A673 (cell line): Measurements from ENCODE around the gene TNFRSF14. TPM values are rescaled to one million over a fixed set of nuclear protein-coding genes. Genes with fewer than 3 reads are reported as not detected.

Experiments
- BruUV-seq: library from RNA; stranded (reverse); fragments of 400-500 nt; replicated peaks from 2 replicates; lab custom pipeline; 2021; lab: Mats Ljungman, UMichigan
- CTCF ChIA-PET: fragments of 300-600 bp; sonication (Branson Sonifier 250); formaldehyde crosslinking; loops from one replicate; lab custom pipeline; 2022; ENCODE audit warnings: antibody characterized with exemption; lab: Charles Lee
- POLR2A ChIA-PET: fragments of 300-600 bp; sonication (Branson Sonifier 250); formaldehyde crosslinking; loops from one replicate; lab custom pipeline; 2022; ENCODE audit warnings: antibody characterized with exemption; ENCODE audit not compliant: low non-redundant PET; lab: Charles Lee
- DNase-seq: peaks from one replicate; pipeline ENCODE4 v3.0.0-alpha.2; 2015; ENCODE audit warnings: low spot score
- H3K27ac ChIP-seq: fragments of 200-600 bp; sonication (generic); 2 replicates; pipeline ENCODE4 v1.5.1; 2016; ENCODE audit warnings: mixed run types, low read depth, mild to moderate bottlenecking, mixed read lengths, antibody characterized with exemption, low read length; ENCODE audit not compliant: poor library complexity, severe bottlenecking
- H3K27me3 ChIP-seq: fragments of 200-600 bp; sonication (generic); replicated peaks from 2 replicates; pipeline ENCODE4 v1.6.1; 2017; ENCODE audit warnings: mixed run types, low read depth, mild to moderate bottlenecking, mixed read lengths, antibody characterized with exemption, low read length; ENCODE audit not compliant: insufficient read depth, poor library complexity
- H3K36me3 ChIP-seq: fragments of 200-600 bp; sonication (generic); 2 replicates; pipeline ENCODE4 v1.6.1; 2016; ENCODE audit warnings: mixed run types, mild to moderate bottlenecking, mixed read lengths, antibody characterized with exemption, low read length; ENCODE audit not compliant: insufficient read depth, poor library complexity, severe bottlenecking
- H3K4me1 ChIP-seq: fragments of 200-600 bp; sonication (generic); 2 replicates; pipeline ENCODE4 v1.6.1; 2017; ENCODE audit warnings: mixed run types, mild to moderate bottlenecking, mixed read lengths, antibody characterized with exemption, low read length; ENCODE audit not compliant: insufficient read depth, poor library complexity, severe bottlenecking
- H3K4me3 ChIP-seq: fragments of 200-600 bp; sonication (generic); 2 replicates; pipeline ENCODE4 v1.5.1; 2016; ENCODE audit warnings: low read depth, mixed run types, mild to moderate bottlenecking, mixed read lengths, low read length; ENCODE audit not compliant: poor library complexity, severe bottlenecking
- H3K9me3 ChIP-seq: fragments of 200-600 bp; sonication (generic); 2 replicates; pipeline ENCODE4 v1.6.1; 2016; ENCODE audit warnings: mixed run types, low read depth, mild to moderate bottlenecking, mixed read lengths, antibody characterized with exemption, low read length; ENCODE audit not compliant: poor library complexity, severe bottlenecking
- CTCF ChIP-seq: fragments of 300-800, 200-600 bp; sonication (generic); conservative IDR thresholded peaks from 2 replicates; pipeline ENCODE4 v1.5.1; 2017; ENCODE audit warnings: low read depth, mild to moderate bottlenecking, antibody characterized with exemption, low read length, moderate library complexity, mixed read lengths
- EZH2 ChIP-seq: fragments of 200-600 bp; sonication (generic); IDR thresholded peaks from 2 replicates; pipeline ENCODE4 v1.6.1; 2017; ENCODE audit warnings: borderline replicate concordance, low read depth, mild to moderate bottlenecking, mixed read lengths, antibody characterized with exemption, low read length; ENCODE audit not compliant: poor library complexity, severe bottlenecking
- intact Hi-C: fragments of 100-400 bp; cut with micrococcal nuclease; formaldehyde crosslinking; loops from one replicate; pipeline ENCODE4 v1.10.0; 2022; ENCODE audit not compliant: unreplicated experiment
- total RNA-seq: library from RNA; stranded (reverse); gene quantifications from 2 replicates; pipeline ENCODE4 v1.2.3, GENCODE V29; 2021

TNFRSF14 gene
- total RNA-seq, 1 experiment from 2014 or later = 4.6 TPM

- ChIA-PET POLR2A (no interaction called here), CTCF (no interaction called here)
- Histone ChIP-seq H3K9me3 (no peaks in the 10 kb centered on the region), H3K4me1 (peaks cover 17% of the 10 kb centered on the region), H3K4me3 (no peak overlapping the region), H3K27ac (no peak overlapping the region), H3K27me3 (no peaks in the 10 kb centered on the region), H3K36me3 (no peaks in the 10 kb centered on the region)
- no TSS peak for BruUV-seq
- intact Hi-C loops = loop anchor here (10.0 kb wide), 1 partner anchor 865 kb away; no protein-coding TSS in a partner anchor
- TF ChIP-seq EZH2 (no peak), CTCF (no peak)
- no peak for DNase-seq
These were observed 3.5 kb downstream of the TNFRSF14 start for GRCh38 chr1:2559509-2560298.

GRCh38 chr1:2560299-2561073 is 4.3 kb downstream of the TNFRSF14 start:
- CTCF ChIA-PET = no interaction called here

GRCh38 chr1:2561446-2561845 is 5.3 kb downstream of the TNFRSF14 start:
- CTCF ChIA-PET = no interaction called here

More at GRCh38 chr1:2560299-2561073, 4.3 kb downstream of the TNFRSF14 start:
- DNase-seq = no peak
- Histone ChIP-seq H3K9me3 (no peaks in the 10 kb centered on the region), H3K27ac (no peak overlapping the region), H3K4me3 (no peak overlapping the region), H3K36me3 (no peaks in the 10 kb centered on the region), H3K27me3 (no peaks in the 10 kb centered on the region), H3K4me1 (peaks cover 13% of the 10 kb centered on the region)
- intact Hi-C loops = no loop called here
- POLR2A ChIA-PET = no interaction called here
- BruUV-seq = no TSS peak
- TF ChIP-seq EZH2 (no peak), CTCF (no peak)

More at GRCh38 chr1:2561446-2561845, 5.3 kb downstream of the TNFRSF14 start:
- intact Hi-C loops = no loop called here
- no peaks in the 10 kb centered on the region for H3K36me3 ChIP-seq
- peaks cover 4% of the 10 kb centered on the region for H3K4me1 ChIP-seq
- no peak overlapping the region for H3K4me3 ChIP-seq
- POLR2A ChIA-PET = no interaction called here
- no peak overlapping the region for H3K27ac ChIP-seq
- no peak for DNase-seq
- TF ChIP-seq EZH2 (no peak), CTCF (no peak)
- peaks cover 3% of the 10 kb centered on the region for H3K27me3 ChIP-seq
- H3K9me3 ChIP-seq = no peaks in the 10 kb centered on the region
- no TSS peak for BruUV-seq
